K562 (cell line): Measurements from ENCODE around the gene IFTAP. TPM values are rescaled to one million over a fixed set of nuclear protein-coding genes. Genes with fewer than 3 reads are reported as not detected.

Experiments
- ATAC-seq: fragments of 200-7000 bp; cut with Tn5 transposase; 3 replicates; pipeline ENCODE4 v1.9.1; 2020; ENCODE audit warnings: moderate library complexity
- BruUV-seq: library from RNA; stranded (reverse); fragments of 400-500 nt; replicated peaks from 2 replicates; lab custom pipeline; 2021; lab: Mats Ljungman, UMichigan
- CTCF ChIA-PET: fragments of 300-600 bp; formaldehyde crosslinking; extraction: SDS; loops from one replicate; lab custom pipeline; 2021; ENCODE audit warnings: low intra/inter-chr PET ratio; lab: Yijun Ruan, JAX
- POLR2A ChIA-PET: fragments of 300-600, 350-650 bp; sonication (Branson Sonifier 250); formaldehyde crosslinking; extraction: SDS; loops from one replicate; lab custom pipeline; 2021; ENCODE audit warnings: antibody characterized with exemption, inconsistent platforms; lab: Yijun Ruan, JAX
- DNase-seq, 4 experiments: peaks; one replicate each; pipeline versions ENCODE4 v3.0.0 to v3.0.0-alpha.2; 2011 to 2018; ENCODE audit warnings: low spot score in 3 of 4, mixed read lengths in 3 of 4; ENCODE audit errors: extremely low read depth in 1 of 4
- FAIRE-seq: peaks from 2 replicates; lab custom pipeline; 2011; peaks lifted over from hg19 to GRCh38; lab: Jason Lieb, UNC
- H2AFZ ChIP-seq: 2 replicates; pipeline ENCODE4 v1.6.0; 2011; ENCODE audit warnings: low read depth, low read length, control low read depth, inconsistent platforms
- H3K27ac ChIP-seq: fragments of 200-600 bp; 3 replicates; pipeline ENCODE4 v1.8.0; 2011; ENCODE audit warnings: low read depth, mild to moderate bottlenecking, control low read depth, inconsistent platforms, low read length, moderate library complexity, mixed read lengths; ENCODE audit errors: extremely low read depth
- H3K27me3 ChIP-seq, 2 experiments: fragments of 300-600 bp in 1 of 2; 2 replicates in 1 of 2; 3 replicates in 1 of 2; pipeline versions ENCODE4 v1.6.0 to v1.8.0; 2011; ENCODE audit warnings: inconsistent platforms in 2 of 2, low read length in 2 of 2, mild to moderate bottlenecking in 1 of 2, mixed read lengths in 1 of 2, moderate library complexity in 1 of 2; ENCODE audit not compliant: control insufficient read depth in 2 of 2, insufficient read depth in 2 of 2
- H3K36me3 ChIP-seq: fragments of 300-600 bp; 3 replicates; pipeline ENCODE4 v1.8.0; 2011; ENCODE audit warnings: mild to moderate bottlenecking, low read length, inconsistent platforms; ENCODE audit not compliant: control insufficient read depth, insufficient read depth
- H3K4me1 ChIP-seq, 2 experiments: fragments of 200-600 bp in 1 of 2; replicated peaks in 1 of 2; 2 replicates in 1 of 2; 3 replicates in 1 of 2; pipeline versions ENCODE4 v1.5.1 to v1.8.0; 2011; ENCODE audit warnings: inconsistent platforms in 2 of 2, low read length in 2 of 2, mild to moderate bottlenecking in 1 of 2, mixed read lengths in 1 of 2, moderate library complexity in 1 of 2; ENCODE audit not compliant: control insufficient read depth in 2 of 2, insufficient read depth in 2 of 2
- H3K4me2 ChIP-seq: 2 replicates; pipeline ENCODE4 v1.6.1; 2011; ENCODE audit warnings: low read length, control low read depth, inconsistent platforms, mixed read lengths; ENCODE audit not compliant: insufficient read depth
- H3K4me3 ChIP-seq: fragments of 200-600 bp; sonication (generic), shearing (Covaris generic); 2 replicates; pipeline ENCODE4 v1.5.1; 2016; ENCODE audit warnings: control low read depth, inconsistent platforms
- H3K79me2 ChIP-seq: fragments of 200-600 bp; 3 replicates; pipeline ENCODE4 v1.8.0; 2011; ENCODE audit warnings: low read length, inconsistent platforms; ENCODE audit not compliant: control insufficient read depth, insufficient read depth
- H3K9ac ChIP-seq, 2 experiments: 2 replicates each; pipeline versions ENCODE4 v1.6.0 to v1.6.1; 2011; ENCODE audit warnings: low read depth in 2 of 2, low read length in 2 of 2, control low read depth in 1 of 2, inconsistent platforms in 1 of 2, mild to moderate bottlenecking in 1 of 2, mixed read lengths in 1 of 2; ENCODE audit not compliant: insufficient read depth in 1 of 2
- H3K9me1 ChIP-seq: one replicate; pipeline ENCODE4 v1.6.0; 2011; ENCODE audit warnings: inconsistent platforms, mild to moderate bottlenecking, low read length, moderate library complexity; ENCODE audit not compliant: control insufficient read depth, insufficient read depth
- H3K9me3 ChIP-seq: replicated peaks from 2 replicates; pipeline ENCODE4 v1.5.1; 2011; ENCODE audit warnings: low read depth, low read length, inconsistent platforms; ENCODE audit not compliant: control insufficient read depth, insufficient read depth
- H4K20me1 ChIP-seq: replicated peaks from 2 replicates; pipeline ENCODE4 v1.6.1; 2011; ENCODE audit warnings: low read length, inconsistent platforms, mixed read lengths; ENCODE audit not compliant: control insufficient read depth, insufficient read depth
- BRD9 ChIP-seq: fragments of 450-650 bp; IDR thresholded peaks from 2 replicates; pipeline ENCODE4 v1.6.1; 2018; ENCODE audit warnings: low read depth; ENCODE audit not compliant: partially characterized antibody
- COPS2 ChIP-seq: fragments of 450-650 bp; conservative IDR thresholded peaks from 2 replicates; pipeline ENCODE4 v1.6.1; 2016; ENCODE audit warnings: mild to moderate bottlenecking, moderate library complexity
- DIDO1 ChIP-seq: fragments of 450-650 bp; IDR thresholded peaks from 2 replicates; pipeline ENCODE4 v1.6.1; 2016; ENCODE audit warnings: low read depth, missing biosample characterization, missing genetic modification characterization
- EP400 ChIP-seq: fragments of 450-650 bp; IDR thresholded peaks from 2 replicates; pipeline ENCODE4 v1.6.1; 2017; ENCODE audit warnings: antibody characterized with exemption, mild to moderate bottlenecking, moderate library complexity
- HDAC6 ChIP-seq: IDR thresholded peaks from 2 replicates; pipeline ENCODE4 v1.6.1; 2012; ENCODE audit warnings: low read depth, mild to moderate bottlenecking, control low read depth, inconsistent platforms, low read length, moderate library complexity
- JUNB ChIP-seq: fragments of 450-650 bp; formaldehyde crosslinking; conservative IDR thresholded peaks from 2 replicates; pipeline ENCODE4 v1.4.0; 2020; ENCODE audit warnings: mild to moderate bottlenecking
- KHSRP ChIP-seq: fragments of 450-650 bp; IDR thresholded peaks from 2 replicates; pipeline ENCODE4 v1.6.1; 2017
- NR4A1 ChIP-seq, 2 experiments: fragments of 250-450 bp in 1 of 2; fragments of 450-650 bp in 1 of 2; sonication (Bioruptor Pico) in 1 of 2; IDR thresholded peaks; 2 replicates each; pipeline versions ENCODE4 v1.4.0 to v1.6.1; 2016 to 2020; ENCODE audit warnings: mild to moderate bottlenecking in 2 of 2, missing compliant biosample characterization in 1 of 2, missing genetic modification characterization in 1 of 2, moderate library complexity in 1 of 2
- ZKSCAN3 ChIP-seq: fragments of 250-450 bp; sonication (Bioruptor Pico); IDR thresholded peaks from 2 replicates; pipeline ENCODE4 v1.4.0; 2020
- ZNF3 ChIP-seq: fragments of 250-450 bp; sonication (Bioruptor Pico); IDR thresholded peaks from 2 replicates; pipeline ENCODE4 v1.5.0; 2021; ENCODE audit warnings: mild to moderate bottlenecking, moderate library complexity
- ZNF445 ChIP-seq: fragments of 250-450 bp; sonication (Bioruptor Pico); IDR thresholded peaks from 2 replicates; pipeline ENCODE4 v1.4.0; 2020; ENCODE audit warnings: low read depth, mild to moderate bottlenecking, moderate library complexity
- in situ Hi-C: fragments of 300-500 bp; cut with MboI; formaldehyde crosslinking; loops from 4 replicates; pipeline ENCODE4 v1.15.0; 2018; ENCODE audit warnings: inconsistent platforms, mixed read lengths
- intact Hi-C: fragments of 100-400 bp; cut with micrococcal nuclease; formaldehyde crosslinking; loops from 2 replicates; pipeline ENCODE4 v1.14.2; 2022
- polyA plus RNA-seq, 8 experiments: library from polyadenylated mRNA; depleted of rRNA in 4 of 8; stranded (reverse) in 5 of 8; unstranded in 3 of 8; fragments of >200 nt; fragmentation: Nextera tagmentation in 2 of 8; fragmentation: Illumina TruSeq in 1 of 8; extraction: Ambion mirVana in 2 of 8; extraction: Trizol in 1 of 8; gene quantifications; 2 replicates each; pipeline versions ENCODE4 v1.2.1 to v1.2.3, GENCODE V29; 2011 to 2014; ENCODE audit warnings: inconsistent platforms in 1 of 8, missing spikeins in 1 of 8
- total RNA-seq, 7 experiments: library from RNA; depleted of rRNA in 6 of 7; stranded (reverse); fragments of >200 nt in 6 of 7; fragmentation: Illumina TruSeq in 2 of 7; extraction: Trizol in 2 of 7; gene quantifications; 2 replicates each; pipeline versions ENCODE4 v1.2.1 to v1.2.3, GENCODE V29; 2011 to 2021; ENCODE audit warnings: low replicate concordance in 1 of 7
- TF ChIP-seq, protein P1 (sequence below): sonication (generic); formaldehyde crosslinking; IDR thresholded peaks from 2 replicates; pipeline ENCODE4 v1.5.0; 2020; ENCODE audit warnings: missing genetic modification reagents
- TF ChIP-seq, protein P2 (sequence below), 2 experiments: IDR thresholded peaks; 2 replicates each; pipeline ENCODE4 v1.6.1; 2011; ENCODE audit warnings: borderline replicate concordance in 1 of 2, control low read depth in 1 of 2, low read depth in 1 of 2, low read length in 1 of 2, mild to moderate bottlenecking in 1 of 2, mixed read lengths in 1 of 2, moderate library complexity in 1 of 2; ENCODE audit not compliant: insufficient read depth in 1 of 2, insufficient read length in 1 of 2, poor library complexity in 1 of 2, severe bottlenecking in 1 of 2; ENCODE audit errors: extremely low read depth in 1 of 2

The IFTAP gene
- total and polyA plus RNA-seq, 9 of the 15 experiments (the other 6 are each of a cell fraction or from before 2014, with no cell fraction given), result 9.2 to 30.0 (median 17.0) TPM

DNA sequence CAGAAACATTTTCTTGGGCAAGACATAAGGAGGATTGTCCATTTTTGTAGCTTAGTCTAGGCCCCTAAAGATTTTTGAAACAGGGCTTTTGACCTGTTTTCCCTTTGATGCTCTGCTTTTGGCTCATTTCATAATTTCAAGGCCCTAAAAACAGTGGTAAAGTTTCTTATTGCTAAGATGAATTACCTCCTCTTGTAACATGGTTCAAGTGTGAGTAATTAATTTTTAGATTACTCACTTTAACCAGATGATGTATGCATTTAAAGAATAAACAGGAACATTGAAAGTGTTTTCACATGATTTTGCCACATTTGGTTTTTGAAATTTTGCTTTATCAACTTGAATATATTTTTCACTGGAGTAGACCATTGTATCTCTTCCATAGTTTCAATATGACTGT is 2.6 kb downstream of the IFTAP start:
- intact Hi-C loops (no loop called here), in situ Hi-C loops (no loop called here)
- no peak overlapping the region for H3K4me2 ChIP-seq
- ATAC-seq (no peak), FAIRE-seq (no peak), DNase-seq (no peak)
- no peak overlapping the region for H3K9ac ChIP-seq
- ChIA-PET POLR2A (no interaction called here), CTCF (no interaction called here)
- no peak overlapping the region for H3K27ac ChIP-seq
- TF ChIP-seq, protein P1, sequence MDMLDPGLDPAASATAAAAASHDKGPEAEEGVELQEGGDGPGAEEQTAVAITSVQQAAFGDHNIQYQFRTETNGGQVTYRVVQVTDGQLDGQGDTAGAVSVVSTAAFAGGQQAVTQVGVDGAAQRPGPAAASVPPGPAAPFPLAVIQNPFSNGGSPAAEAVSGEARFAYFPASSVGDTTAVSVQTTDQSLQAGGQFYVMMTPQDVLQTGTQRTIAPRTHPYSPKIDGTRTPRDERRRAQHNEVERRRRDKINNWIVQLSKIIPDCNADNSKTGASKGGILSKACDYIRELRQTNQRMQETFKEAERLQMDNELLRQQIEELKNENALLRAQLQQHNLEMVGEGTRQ (CRISPR knock-in tag), result no peak
- TF ChIP-seq BRD9 (no peak), JUNB (CRISPR knock-in tag) (no peak), COPS2 (no peak), HDAC6 (no peak), KHSRP (no peak), ZKSCAN3 (CRISPR knock-in tag) (no peak), NR4A1 (CRISPR knock-in tag; IDR thresholded peaks at IDR 0.05) (no peak), NR4A1 (tag; IDR thresholded peaks at IDR 0.05) (no peak), ZNF3 (CRISPR knock-in tag) (no peak), DIDO1 (no peak), ZNF445 (no peak), EP400 (no peak)
- TF ChIP-seq, protein P2, sequence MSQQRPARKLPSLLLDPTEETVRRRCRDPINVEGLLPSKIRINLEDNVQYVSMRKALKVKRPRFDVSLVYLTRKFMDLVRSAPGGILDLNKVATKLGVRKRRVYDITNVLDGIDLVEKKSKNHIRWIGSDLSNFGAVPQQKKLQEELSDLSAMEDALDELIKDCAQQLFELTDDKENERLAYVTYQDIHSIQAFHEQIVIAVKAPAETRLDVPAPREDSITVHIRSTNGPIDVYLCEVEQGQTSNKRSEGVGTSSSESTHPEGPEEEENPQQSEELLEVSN (IDR thresholded peaks at IDR 0.05; ENCODE audit: borderline replicate concordance in 1 of 2, extremely low read depth in 1 of 2, insufficient read depth in 1 of 2, insufficient read length in 1 of 2, low read depth in 1 of 2, low read length in 1 of 2, poor library complexity in 1 of 2, severe bottlenecking in 1 of 2), result no peak
- no peaks in the 10 kb centered on the region for H3K27me3 ChIP-seq
- no peaks in the 10 kb centered on the region for H3K9me3 ChIP-seq
- no peaks in the 10 kb centered on the region for H3K79me2 ChIP-seq
- no peaks in the 10 kb centered on the region for H3K4me1 ChIP-seq
- no TSS peak for BruUV-seq
- H2AFZ ChIP-seq, result no peak overlapping the region
- no peak overlapping the region for H3K4me3 ChIP-seq
- no peaks in the 10 kb centered on the region for H3K9me1 ChIP-seq
- no peaks in the 10 kb centered on the region for H3K36me3 ChIP-seq
- H4K20me1 ChIP-seq, result no peaks in the 10 kb centered on the region
